ENCODE data around the gene TCF12.
"Not testable (repeated sequence)": the region's sequence is repeated elsewhere in the genome, so short reads cannot be mapped to it uniquely, and the experiment has no call there.

Gene TCF12

GRCh38 chr15:56948000-56948763 lies 29.7 kb downstream of the TCF12 start:
- DNase-seq, result no peak

- DNase-seq, result no peak
Observed at GRCh38 chr15:56948764-56949101, 30.3 kb downstream of the TCF12 start.

GRCh38 chr15:56950979-56951378 lies 32.5 kb downstream of the TCF12 start:
- DNase-seq, result no peak

- no peak for DNase-seq
Observed at GRCh38 chr15:56953790-56954189, 35.3 kb downstream of the TCF12 start.

GRCh38 chr15:56955011-56955410 lies 36.6 kb downstream of the TCF12 start:
- DNase-seq, result not testable (repeated sequence)

- no peak for DNase-seq
Observed at GRCh38 chr15:56956538-56956937, 38.1 kb downstream of the TCF12 start.

GRCh38 chr15:56957812-56958406 lies 39.5 kb downstream of the TCF12 start:
- no peak for DNase-seq

- DNase-seq, result no peak
Observed at GRCh38 chr15:56959318-56959648, 40.8 kb downstream of the TCF12 start.

GRCh38 chr15:56960116-56960515 lies 41.7 kb downstream of the TCF12 start:
- no peak for DNase-seq

- DNase-seq, result no peak
Observed at GRCh38 chr15:56963126-56963525, 44.7 kb downstream of the TCF12 start.

- no peak for DNase-seq
Observed at GRCh38 chr15:56963710-56964109, 45.3 kb downstream of the TCF12 start.

GRCh38 chr15:56964182-56964581 lies 45.7 kb downstream of the TCF12 start:
- DNase-seq, result no peak

GRCh38 chr15:56965231-56966013 lies 47.0 kb downstream of the TCF12 start:
- no peak for DNase-seq

GRCh38 chr15:56967336-56967735 lies 48.9 kb downstream of the TCF12 start:
- no peak for DNase-seq

- no peak for DNase-seq
Observed at GRCh38 chr15:56968256-56968655, 49.8 kb downstream of the TCF12 start.

- no peak for DNase-seq
Observed at GRCh38 chr15:56968821-56969220, 50.4 kb downstream of the TCF12 start.

- no peak for DNase-seq
Observed at GRCh38 chr15:56969265-56969895, 50.9 kb downstream of the TCF12 start.

- DNase-seq, result no peak
Observed at GRCh38 chr15:56971571-56971970, 53.1 kb downstream of the TCF12 start.

- DNase-seq, result no peak
Observed at GRCh38 chr15:56972016-56972415, 53.6 kb downstream of the TCF12 start.

- no peak for DNase-seq
Observed at GRCh38 chr15:56972426-56972825, 54.0 kb downstream of the TCF12 start.

GRCh38 chr15:56973463-56973862 lies 55.0 kb downstream of the TCF12 start:
- DNase-seq, result no peak

- DNase-seq, result no peak
Observed at GRCh38 chr15:56977232-56977631, 58.8 kb downstream of the TCF12 start.

GRCh38 chr15:56978898-56979662 lies 60.6 kb downstream of the TCF12 start:
- no peak for DNase-seq
